Mammary epithelial cell (primary cell): Measurements from ENCODE around the gene CEACAM6.

Source experiments
- CTCF ChIP-seq, 2 donors: IDR thresholded peaks in 1 of 2; conservative IDR thresholded peaks in 1 of 2; 2 replicates each; pipeline ENCODE4 v1.5.1; 2011 to 2012; ENCODE audit warnings: inconsistent platforms in 2 of 2, low read length in 2 of 2, mild to moderate bottlenecking in 2 of 2, control low read depth in 1 of 2, low read depth in 1 of 2; ENCODE audit not compliant: insufficient read depth in 1 of 2; ENCODE audit errors: extremely low read depth in 1 of 2
- EZH2 ChIP-seq: IDR thresholded peaks from 2 replicates; pipeline ENCODE4 v1.6.1; 2012; ENCODE audit warnings: low read length, inconsistent platforms, borderline replicate concordance

DNA sequence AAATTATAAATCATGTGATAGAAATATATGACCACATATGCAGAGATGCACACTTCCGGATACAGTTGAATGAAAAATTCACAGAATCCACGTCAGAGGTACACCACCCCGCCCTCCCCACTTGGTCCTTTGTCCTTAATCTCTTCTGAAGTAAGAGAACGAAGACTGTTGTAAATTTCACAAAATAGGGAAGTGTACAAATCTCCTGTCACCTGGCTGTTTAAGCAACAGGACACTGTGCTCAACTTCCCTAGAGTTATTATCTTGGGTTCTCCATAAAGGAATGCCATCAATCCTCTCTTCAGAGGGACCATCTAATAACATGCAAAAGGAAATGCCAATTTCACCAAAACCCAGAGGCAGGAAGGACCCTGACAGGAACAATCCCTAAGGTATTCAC is 10.5 kb upstream of the CEACAM6 start:
- TF ChIP-seq CTCF (conservative IDR thresholded peaks at IDR 0.05 in 1 of 2, IDR thresholded peaks at IDR 0.05 in 1 of 2; ENCODE audit: extremely low read depth in 1 of 2, insufficient read depth in 1 of 2, low read depth in 1 of 2, low read length in 2 of 2) (no peak), EZH2 (no peak)
